ENCODE data around the gene ZFR.
"Not testable (repeated sequence)": the region's sequence is repeated elsewhere in the genome, so short reads cannot be mapped to it uniquely, and the experiment has no call there.

Gene ZFR

GRCh38 chr5:32450952-32451351, 6.4 kb upstream of the ZFR start:
- no peak for DNase-seq (ENCODE audit: low read depth)

GRCh38 chr5:32449262-32449661, 4.7 kb upstream of the ZFR start:
- DNase-seq (ENCODE audit: low read depth): no peak

- no peak for DNase-seq (ENCODE audit: low read depth)
Measured at GRCh38 chr5:32446630-32447029, 2.1 kb upstream of the ZFR start.

GRCh38 chr5:32445831-32446614, 1.5 kb upstream of the ZFR start:
- no peak for DNase-seq (ENCODE audit: low read depth)

- DNase-seq (ENCODE audit: low read depth): no peak
Measured at GRCh38 chr5:32445287-32445758, 783 bp upstream of the ZFR start.

- DNase-seq (ENCODE audit: low read depth): peak; percentile 10
Measured at GRCh38 chr5:32443541-32444430, 754 bp downstream of the ZFR start.

- no peak for DNase-seq (ENCODE audit: low read depth)
Measured at GRCh38 chr5:32443145-32443540, 1.4 kb downstream of the ZFR start.

- DNase-seq (ENCODE audit: low read depth): no peak
Measured at GRCh38 chr5:32439086-32439642, 5.4 kb downstream of the ZFR start.

GRCh38 chr5:32436553-32437242, 7.8 kb downstream of the ZFR start:
- no peak for DNase-seq (ENCODE audit: low read depth)

GRCh38 chr5:32435383-32435782, 9.2 kb downstream of the ZFR start:
- DNase-seq (ENCODE audit: low read depth): no peak

- no peak for DNase-seq (ENCODE audit: low read depth)
Measured at GRCh38 chr5:32434221-32434620, 10.3 kb downstream of the ZFR start.

GRCh38 chr5:32432633-32433032, 11.9 kb downstream of the ZFR start:
- DNase-seq (ENCODE audit: low read depth): no peak

GRCh38 chr5:32430825-32431224, 13.7 kb downstream of the ZFR start:
- DNase-seq (ENCODE audit: low read depth): not testable (repeated sequence)

GRCh38 chr5:32428426-32428825, 16.1 kb downstream of the ZFR start:
- no peak for DNase-seq (ENCODE audit: low read depth)

- no peak for DNase-seq (ENCODE audit: low read depth)
Measured at GRCh38 chr5:32426440-32427151, 17.9 kb downstream of the ZFR start.

- DNase-seq (ENCODE audit: low read depth): no peak
Measured at GRCh38 chr5:32422697-32423096, 21.8 kb downstream of the ZFR start.

GRCh38 chr5:32421075-32421474, 23.5 kb downstream of the ZFR start:
- DNase-seq (ENCODE audit: low read depth): no peak

GRCh38 chr5:32420506-32420905, 24.0 kb downstream of the ZFR start:
- no peak for DNase-seq (ENCODE audit: low read depth)

GRCh38 chr5:32419791-32420190, 24.7 kb downstream of the ZFR start:
- DNase-seq (ENCODE audit: low read depth): no peak

- no peak for DNase-seq (ENCODE audit: low read depth)
Measured at GRCh38 chr5:32413466-32414263, 30.9 kb downstream of the ZFR start.

- no peak for DNase-seq (ENCODE audit: low read depth)
Measured at GRCh38 chr5:32410630-32411029, 33.9 kb downstream of the ZFR start.
